Kidney tubule cell (primary cell): ENCODE results near the gene UBA1.
"Not testable (repeated sequence)": the region's sequence is repeated elsewhere in the genome, so short reads cannot be mapped to it uniquely, and the experiment has no call there.

Source experiments
- DNase-seq: peaks from one replicate; pipeline ENCODE4 v3.0.0-alpha.2; 2018; ENCODE audit warnings: low spot score

Gene UBA1

DNA sequence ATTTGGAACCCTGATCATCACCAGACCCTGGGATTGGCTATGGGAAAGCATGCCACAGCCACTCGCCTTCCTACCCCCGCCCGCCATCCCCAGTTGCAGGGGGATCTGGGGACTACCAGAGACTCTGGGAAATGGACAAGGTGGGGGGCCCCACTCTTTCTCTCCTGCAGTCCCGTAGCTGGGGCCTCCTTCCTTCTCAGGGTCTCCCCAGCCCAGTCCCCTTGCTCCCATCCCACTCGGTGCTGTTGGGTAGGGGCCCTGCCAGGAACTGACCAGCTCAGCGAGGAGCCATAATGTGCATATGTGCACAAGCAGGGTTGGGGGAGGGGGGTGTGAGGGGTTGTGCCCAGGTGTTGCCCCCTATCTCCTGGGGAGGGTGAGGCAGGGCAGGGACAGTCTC lies 35.8 kb downstream of the UBA1 start:
- DNase-seq, result no peak

DNA sequence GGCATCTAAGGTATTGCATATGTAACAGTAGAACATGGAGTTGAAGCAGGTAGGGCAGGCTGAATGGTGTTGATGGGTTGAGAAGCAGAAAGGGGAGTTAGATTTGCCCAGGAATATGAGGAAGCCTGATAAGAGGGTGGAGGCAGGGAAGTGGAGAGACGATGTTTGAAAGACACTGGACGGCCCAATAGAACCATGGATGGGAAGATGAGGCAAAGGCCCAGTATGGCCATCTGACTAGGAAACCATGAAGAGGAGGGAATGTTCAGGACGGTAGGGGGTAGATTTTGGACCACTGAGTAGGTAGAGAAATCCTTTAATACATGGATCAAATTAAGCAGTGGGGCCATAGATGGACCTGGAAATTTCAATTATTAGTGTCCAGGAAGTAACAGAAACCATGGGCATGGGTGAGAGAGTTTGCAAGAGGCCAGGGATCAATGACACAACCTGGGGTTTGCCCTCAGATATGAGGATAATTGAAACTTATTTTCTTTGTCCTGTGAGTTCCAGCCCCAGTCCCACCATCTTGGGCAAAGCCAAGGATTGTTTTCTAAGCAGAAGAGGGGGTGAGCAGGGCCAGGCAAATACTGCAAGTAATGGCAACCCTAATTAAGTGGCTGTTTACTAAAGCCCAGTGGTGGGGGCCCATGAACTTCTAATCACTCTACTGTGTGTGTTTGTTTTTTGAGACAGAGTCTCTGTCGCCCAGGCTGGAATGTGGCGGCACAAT lies 36.7 kb downstream of the UBA1 start:
- DNase-seq, result no peak

DNA sequence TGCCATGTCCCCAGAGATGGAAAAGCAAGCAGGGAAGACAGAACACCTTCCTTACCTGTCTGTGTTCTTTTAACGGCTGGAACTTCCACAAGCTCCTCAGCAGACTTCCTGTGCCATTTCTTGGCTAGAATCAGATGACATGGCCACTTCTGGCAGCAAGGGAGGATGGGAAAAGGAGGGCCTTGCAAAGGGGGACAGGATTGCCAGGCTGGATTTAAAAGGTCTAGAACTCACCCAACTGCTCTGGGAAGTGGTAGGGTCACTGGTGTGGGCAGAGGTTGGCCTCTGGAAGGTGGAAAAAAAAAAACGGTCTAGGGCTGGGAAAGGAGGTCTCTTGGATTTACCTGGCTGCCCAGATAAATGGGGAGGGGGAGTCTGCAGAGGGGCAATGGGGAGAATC lies 37.5 kb downstream of the UBA1 start:
- no peak for DNase-seq

DNA sequence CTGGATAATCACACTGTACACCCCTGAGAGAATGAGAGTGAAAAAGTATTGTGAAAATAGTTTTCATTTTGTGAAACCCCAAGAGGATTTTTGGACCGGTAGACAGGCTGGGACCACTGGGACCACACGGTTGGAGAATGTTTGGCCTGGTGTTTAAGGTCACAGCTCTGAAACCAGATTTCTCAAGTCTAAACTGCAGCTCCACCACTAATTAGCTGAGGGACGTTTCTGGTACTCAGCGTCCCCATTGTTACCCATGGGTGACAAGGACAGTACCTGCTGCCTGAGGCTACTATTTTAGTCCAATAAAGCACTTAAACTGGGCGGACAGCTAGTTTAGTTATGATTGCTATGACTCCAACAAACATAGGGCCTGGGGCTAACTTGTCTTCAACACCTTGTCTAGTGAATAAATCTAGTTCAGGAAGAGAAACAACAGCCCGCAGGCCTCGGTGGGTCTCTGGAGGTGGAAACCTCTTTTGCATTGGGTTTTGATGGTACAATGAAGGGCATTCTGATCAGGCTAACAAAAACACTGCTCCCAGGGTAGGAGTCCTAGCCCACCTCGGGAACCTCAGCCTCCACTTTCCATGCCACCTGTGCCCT lies 38.7 kb downstream of the UBA1 start:
- no peak for DNase-seq

DNA sequence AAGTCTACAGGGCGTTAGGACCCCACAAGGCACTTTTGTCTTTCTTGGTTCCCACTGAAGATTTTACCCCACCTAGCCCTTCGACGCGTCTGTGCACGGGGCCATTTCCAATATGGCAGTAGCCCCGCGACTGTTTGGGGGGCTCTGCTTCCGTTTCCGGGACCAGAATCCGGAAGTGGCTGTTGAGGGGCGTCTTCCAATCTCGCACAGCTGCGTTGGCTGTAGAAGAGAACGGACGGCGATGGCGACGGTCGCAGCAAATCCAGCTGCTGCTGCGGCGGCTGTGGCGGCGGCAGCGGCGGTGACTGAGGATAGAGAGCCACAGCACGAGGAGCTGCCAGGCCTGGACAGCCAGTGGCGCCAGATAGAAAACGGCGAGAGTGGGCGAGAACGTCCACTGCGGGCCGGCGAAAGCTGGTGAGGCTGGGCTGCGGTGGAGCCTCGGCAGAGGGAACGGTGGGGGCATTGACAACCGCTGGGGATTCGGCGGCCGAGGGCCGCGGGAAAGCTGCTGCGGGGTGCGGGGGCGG lies 39.2 kb downstream of the UBA1 start, which contains the start of gene USP11:
USP11 (plus strand) TSS at position 207 of the 530 bp plus-strand sequence; CDS start at position 242, 35 bp downstream.
- DNase-seq, result peak; percentile 47

DNA sequence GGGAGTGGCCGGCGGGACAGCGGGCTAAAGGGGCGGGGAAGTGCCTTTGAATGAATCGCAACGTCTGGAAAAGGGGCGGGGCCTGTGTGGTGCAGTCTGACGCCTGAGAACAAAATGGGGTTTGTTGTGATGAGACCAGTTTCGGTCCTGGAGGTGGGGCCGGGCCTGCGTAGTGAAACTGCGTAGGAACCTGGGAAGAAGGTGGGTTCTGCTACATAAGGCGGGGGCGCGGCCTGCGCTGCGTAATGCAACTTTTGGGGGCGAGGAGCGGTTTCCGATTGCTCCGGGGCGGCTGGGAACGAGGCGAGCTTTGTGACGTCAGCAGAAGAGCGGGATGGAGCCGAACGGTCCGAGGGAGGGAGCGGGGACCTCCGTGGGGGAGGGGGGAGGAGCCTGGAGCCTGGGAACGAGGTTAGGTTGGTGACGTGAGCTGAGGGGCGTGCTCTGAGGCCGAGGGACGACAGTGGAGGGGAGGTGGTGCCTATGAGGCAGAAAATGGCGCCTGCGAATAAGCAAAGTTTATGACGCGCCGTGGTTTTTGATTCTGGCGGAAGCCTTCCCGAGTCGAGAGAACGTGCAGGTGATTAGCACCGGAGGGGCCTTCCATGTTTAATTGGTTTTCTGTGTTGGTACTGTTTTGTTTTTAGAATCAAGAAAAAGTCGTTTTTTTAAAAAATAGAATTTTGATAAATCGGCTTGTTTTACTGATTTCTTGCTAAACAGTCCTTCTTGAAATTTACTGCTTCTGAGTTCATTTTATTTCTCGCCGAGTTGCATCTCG lies 39.9 kb downstream of the UBA1 start:
- peak; percentile 96 for DNase-seq

DNA sequence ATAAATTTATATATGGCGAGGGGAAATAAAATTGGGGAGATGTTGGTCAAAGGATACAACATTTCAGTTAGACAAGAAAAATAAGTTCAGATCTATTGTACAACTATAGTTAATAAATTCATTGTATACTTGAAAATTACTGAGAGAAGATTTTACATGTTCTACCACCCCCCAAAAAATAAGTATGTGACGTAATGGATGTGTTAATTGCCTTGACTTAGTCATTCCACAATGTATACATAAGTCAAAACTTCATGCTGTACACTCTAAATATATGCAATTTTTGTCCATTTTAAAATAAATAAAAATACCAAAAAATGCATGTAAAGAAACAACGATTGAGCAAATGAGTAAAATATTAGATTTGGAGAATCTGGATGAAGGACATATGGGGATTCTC lies 41.0 kb downstream of the UBA1 start:
- DNase-seq, result no peak

DNA sequence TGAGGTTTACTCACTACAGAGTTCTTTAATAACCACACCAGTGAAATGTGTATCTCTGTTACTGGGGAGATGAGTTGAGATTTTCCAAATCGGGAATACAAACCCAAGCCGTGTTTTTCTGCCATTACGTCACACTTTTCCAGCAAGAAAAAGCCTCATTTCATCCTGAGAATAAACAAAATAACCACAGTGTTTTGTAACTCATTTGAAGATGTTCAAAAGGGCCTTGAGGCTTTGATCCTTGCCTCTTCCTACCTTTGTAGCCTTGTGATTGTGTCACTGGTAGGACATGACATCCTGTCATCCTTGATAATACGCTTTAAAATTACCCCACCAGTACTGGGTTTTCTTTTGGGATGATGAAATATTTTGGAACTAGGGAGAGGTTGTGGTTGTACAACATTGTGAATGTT lies 42.1 kb downstream of the UBA1 start:
- DNase-seq, result no peak

DNA sequence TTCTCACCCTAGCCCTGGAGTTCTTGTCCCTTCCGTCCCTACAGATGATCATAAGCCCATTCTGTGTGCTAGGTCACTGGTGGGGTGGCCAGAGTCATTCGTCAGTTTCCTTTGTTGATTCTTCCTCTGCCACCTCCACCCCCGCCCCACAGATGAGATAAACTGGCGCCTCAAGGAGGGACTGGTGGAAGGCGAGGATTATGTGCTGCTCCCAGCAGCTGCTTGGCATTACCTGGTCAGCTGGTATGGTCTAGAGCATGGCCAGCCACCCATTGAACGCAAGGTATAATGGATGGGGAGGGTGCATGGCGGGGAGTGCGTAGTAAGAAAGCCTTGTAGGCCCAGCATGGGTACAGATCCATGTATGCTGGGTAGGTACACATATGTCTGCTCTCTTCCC lies 45.6 kb downstream of the UBA1 start:
- no peak for DNase-seq

DNA sequence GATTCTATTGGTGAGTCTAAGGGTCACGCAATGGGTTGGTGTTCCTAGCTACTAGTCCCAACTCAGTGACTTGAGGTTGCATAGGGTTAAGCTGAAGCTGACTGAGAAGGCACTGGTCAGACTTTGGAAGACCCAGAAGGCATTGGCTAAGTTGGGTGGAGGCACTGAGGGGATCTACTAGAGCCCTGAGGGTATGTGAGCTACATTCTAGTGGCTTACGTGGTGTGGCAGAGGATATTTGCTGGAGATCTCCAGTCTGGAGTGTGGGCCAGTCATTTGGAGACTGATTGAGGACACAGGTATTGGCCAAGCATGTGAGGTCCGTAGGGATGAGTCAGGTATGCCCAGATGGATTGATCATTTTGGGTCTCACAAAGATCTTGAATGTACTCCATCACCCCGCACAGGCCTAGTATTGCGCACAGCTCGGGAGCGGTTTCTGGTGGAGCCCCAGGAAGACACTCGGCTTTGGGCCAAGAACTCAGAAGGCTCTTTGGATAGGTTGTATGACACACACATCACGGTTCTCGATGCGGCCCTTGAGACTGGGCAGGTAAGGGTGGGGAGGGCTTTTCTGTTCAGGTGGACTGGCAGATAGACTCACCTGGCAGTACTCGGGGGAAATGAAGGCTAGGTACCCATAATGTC lies 46.4 kb downstream of the UBA1 start:
- DNase-seq, result no peak

DNA sequence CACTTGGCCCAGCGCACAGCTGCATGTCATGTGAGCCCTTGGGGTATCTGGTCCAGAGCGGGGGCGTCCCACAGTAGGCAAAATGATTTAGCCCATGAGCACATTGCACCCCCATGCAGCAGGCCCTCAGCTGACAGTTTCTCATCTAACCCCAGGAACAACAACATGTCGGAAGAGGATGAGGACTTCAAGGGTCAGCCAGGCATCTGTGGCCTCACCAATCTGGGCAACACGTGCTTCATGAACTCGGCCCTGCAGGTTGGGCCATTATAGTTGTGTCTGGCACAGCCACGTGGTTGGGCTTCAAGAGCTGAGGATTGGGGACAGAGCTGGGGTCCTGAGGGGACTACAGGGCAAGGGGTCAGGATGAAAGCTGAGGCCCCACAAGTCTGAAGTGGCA lies 47.0 kb downstream of the UBA1 start:
- no peak for DNase-seq

DNA sequence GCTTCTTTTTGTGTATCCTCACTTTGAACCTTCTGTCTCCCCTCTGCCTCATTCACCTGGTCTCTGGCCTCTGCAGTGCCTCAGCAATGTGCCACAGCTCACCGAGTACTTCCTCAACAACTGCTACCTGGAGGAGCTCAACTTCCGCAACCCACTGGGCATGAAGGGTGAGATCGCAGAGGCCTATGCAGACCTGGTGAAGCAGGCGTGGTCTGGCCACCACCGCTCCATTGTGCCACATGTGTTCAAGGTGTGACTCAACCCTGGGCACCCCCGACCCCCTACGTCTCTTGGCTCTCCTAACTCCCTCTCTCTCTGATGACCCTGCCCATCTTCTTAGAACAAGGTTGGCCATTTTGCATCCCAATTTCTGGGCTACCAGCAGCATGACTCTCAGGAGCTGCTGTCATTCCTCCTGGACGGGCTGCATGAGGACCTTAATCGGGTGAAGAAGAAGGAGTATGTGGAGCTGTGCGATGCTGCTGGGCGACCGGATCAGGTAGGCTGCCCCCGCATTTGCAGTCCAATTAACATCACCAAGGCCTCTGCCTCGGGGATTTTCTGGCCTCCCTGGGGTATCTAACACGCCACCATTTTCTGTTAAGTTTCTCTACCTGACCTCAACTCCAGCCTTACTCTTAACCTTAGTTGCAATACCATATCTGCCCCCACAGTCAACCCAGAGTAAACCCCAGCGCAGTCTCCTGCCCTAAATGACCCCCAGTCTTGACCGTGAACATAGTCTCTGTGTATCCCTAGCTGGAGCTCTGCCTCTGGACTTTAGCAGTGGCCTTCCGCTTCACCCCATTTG lies 47.8 kb downstream of the UBA1 start:
- no peak for DNase-seq

DNA sequence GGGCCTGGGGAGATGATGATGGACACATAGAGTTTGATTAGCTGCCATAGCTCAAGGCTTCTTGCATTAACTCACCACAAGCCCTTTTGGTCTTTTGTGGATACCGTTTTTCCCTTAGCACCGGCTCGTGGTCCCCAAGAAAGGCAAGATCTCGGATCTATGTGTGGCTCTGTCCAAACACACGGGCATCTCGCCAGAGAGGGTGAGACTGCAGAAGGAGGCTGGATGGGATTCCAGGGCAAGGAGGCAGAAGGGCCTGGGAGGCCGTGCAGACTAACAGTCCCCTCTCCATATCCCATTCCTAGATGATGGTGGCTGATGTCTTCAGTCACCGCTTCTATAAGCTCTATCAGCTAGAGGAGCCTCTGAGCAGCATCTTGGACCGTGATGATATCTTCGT lies 48.7 kb downstream of the UBA1 start:
- no peak for DNase-seq

DNA sequence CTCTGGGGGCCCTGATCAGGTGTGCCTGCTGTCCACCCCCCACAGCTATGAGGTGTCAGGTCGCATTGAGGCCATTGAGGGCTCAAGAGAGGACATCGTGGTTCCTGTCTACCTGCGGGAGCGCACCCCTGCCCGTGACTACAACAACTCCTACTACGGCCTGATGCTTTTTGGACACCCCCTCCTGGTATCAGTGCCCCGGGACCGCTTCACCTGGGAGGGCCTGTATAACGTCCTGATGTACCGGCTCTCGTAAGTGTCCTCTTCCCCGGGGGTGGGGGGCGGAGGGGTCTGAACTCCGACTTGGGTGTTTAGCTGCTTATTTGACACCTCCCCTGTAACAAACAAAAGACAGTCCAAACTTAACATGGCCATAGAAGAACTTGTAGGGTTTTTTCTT lies 49.7 kb downstream of the UBA1 start:
- no peak for DNase-seq

DNA sequence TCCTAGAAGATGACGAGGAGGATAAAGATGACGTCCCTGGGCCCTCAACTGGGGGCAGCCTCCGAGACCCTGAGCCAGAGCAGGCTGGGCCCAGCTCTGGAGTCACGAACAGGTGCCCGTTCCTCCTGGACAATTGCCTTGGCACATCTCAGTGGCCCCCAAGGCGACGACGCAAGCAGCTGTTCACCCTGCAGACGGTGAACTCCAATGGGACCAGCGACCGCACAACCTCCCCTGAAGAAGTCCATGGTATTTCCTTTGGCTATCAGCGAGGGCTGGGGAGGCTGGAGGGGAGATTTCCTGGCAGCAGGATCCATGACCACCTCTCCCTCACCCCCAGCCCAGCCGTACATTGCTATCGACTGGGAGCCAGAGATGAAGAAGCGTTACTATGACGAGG lies 51.0 kb downstream of the UBA1 start:
- DNase-seq, result no peak

DNA sequence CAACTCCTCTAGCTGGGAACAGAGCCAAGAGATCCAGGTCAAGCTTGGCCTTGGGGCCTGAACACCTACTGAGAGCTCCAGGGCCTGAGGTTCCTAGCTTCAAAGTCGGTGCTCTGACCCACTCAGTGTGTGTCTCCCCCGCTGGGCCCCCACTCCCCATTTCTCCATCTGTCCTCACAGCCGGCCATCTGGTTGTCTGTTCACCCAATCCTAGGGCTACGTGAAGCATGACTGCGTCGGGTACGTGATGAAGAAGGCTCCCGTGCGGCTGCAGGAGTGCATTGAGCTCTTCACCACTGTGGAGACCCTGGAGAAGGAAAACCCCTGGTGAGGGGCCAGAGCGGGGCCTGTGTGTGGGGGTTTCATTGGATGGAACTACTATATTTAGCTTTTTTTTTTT lies 51.5 kb downstream of the UBA1 start:
- no peak for DNase-seq

DNA sequence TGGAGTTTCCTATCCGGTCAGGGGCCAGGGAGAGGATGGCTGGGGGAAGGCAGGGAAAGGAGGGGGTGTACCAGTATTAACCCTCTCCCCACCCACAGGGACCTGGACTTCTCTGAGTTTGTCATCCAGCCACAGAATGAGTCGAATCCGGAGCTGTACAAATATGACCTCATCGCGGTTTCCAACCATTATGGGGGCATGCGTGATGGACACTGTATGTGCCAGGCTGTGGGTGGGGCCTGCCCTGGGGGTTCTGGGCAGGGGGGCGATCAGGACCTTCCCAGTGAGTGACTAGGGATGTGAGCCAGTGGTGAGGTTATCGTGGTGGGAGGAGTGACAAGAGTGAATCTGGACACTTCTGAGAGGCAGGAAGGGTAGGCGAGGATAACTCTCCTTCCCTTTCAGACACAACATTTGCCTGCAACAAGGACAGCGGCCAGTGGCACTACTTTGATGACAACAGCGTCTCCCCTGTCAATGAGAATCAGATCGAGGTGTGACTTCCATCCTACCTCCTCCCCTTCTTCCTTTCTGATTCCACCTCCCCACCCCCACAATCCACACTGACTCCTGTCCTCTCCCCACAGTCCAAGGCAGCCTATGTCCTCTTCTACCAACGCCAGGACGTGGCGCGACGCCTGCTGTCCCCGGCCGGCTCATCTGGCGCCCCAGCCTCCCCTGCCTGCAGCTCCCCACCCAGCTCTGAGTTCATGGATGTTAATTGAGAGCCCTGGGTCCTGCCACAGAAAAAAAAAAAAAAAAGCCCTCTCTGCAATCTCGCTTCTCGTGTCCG lies 53.8 kb downstream of the UBA1 start:
- peak; percentile 39 for DNase-seq

DNA sequence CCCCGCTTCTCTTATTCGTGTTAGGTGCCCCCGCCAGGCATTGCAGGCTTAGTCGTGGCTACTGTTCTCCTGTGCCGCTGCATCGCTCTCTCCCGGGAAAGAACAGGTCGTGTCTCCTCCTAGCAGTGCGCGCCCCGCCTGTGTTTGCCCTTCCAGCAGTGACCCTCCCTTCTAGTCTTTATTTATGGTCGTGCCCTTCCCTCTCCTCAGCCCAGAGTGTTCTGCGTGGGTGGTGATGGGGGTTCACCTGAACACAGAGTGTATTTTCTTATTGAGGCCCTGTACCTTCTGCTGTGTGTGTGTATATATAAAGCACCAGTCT lies 54.3 kb downstream of the UBA1 start:
- DNase-seq, result no peak

DNA sequence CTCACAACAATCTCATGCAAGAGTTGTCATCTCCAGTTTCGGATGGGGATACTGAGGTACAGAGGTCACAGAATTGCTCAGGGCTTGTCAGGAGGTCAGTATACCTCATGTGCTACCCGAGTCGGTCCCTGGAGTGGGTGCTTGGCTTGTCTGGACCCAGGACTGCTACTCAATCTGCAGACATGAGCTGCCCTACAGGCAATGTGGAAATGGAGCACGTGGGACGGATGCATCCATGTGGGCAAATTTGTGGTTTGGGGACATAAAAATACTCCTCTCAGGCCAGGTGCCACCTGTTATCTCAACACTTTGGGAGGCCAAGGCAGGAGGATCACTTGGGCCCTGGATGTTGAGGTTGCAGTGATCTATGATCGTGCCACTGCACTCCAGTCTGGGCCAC lies 54.9 kb downstream of the UBA1 start:
- DNase-seq, result no peak

DNA sequence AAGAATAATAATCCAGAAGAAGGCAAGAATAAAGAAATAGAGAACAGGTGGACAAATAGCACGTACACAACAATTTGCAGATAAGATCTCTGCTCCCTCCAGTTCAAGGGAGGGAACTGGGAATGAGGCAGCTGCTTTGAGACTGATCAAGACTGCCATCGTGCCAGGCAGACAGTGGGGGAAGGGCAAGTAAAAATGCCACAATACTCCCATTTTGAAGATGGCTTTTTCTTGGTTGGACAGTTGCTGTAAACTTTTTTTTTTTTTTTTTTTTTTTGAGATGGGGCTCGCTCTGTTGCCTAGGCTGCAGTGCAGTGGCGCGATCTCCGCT lies 56.4 kb downstream of the UBA1 start:
- DNase-seq, result no peak

DNA sequence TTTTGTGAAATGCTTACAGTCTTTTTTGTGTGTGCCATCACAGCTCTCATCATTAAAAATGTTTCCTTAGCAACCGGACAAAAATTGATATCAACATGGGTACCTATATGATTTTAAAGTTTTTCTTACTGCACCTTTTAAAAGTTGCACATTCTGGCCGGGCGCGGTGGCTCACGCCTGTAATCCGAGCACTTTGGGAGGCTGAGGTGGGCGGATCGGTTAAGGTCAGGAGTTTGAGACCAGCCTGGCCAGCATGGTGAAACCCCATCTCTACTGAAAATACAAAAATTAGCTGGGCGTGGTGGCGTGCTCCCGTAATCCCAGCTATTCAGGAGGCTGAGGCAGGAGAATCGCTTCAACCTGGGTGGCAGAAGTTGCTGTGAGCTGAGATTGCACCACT lies 64.0 kb downstream of the UBA1 start:
- DNase-seq, result not testable (repeated sequence)
